ENCODE results near the gene BLCAP.

DNA sequence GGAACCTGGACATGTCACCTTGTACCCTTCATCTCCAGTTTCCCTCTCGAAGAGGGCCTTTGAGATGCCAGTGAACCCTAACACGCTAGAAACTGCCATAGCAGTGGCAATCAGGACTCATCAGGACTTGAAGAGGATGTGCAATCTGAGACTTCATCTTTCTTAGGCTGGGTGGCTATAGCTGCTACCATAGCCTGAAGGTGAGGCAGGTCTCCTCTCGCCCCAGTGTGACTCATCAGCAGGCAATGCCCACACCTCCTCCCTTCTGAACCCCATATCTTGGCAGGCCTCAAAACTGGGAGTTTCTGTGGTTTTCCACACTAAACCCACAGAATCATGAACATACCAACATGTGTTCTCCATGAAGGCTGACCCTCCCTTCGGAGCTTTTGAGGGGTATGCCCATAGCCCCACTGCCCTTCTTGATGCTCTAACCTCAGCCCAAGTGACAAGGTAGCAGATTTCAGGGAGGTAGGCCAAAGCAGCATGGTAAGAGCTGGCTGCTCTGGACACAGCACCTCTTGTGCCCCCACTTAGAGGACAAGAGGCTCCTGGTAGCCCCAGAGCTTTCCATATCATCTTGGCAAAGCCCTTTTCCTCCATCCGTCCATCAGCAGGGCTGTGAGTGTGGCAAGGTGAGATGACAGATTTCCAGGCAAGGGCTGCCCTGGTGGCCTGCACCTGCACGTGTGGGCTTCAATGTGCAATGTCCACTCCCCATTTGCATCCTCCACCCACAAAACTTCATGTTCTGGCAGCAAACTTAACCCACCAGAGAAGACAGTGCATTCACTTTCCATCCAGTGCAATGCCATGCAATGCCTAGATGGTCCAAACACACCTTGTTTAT, 2.6 kb downstream of the BLCAP start:
- TF ChIP-seq EZH2 (IDR thresholded peaks at IDR 0.05; ENCODE audit: low read depth) = no peak
- TF ChIP-seq, protein P1, sequence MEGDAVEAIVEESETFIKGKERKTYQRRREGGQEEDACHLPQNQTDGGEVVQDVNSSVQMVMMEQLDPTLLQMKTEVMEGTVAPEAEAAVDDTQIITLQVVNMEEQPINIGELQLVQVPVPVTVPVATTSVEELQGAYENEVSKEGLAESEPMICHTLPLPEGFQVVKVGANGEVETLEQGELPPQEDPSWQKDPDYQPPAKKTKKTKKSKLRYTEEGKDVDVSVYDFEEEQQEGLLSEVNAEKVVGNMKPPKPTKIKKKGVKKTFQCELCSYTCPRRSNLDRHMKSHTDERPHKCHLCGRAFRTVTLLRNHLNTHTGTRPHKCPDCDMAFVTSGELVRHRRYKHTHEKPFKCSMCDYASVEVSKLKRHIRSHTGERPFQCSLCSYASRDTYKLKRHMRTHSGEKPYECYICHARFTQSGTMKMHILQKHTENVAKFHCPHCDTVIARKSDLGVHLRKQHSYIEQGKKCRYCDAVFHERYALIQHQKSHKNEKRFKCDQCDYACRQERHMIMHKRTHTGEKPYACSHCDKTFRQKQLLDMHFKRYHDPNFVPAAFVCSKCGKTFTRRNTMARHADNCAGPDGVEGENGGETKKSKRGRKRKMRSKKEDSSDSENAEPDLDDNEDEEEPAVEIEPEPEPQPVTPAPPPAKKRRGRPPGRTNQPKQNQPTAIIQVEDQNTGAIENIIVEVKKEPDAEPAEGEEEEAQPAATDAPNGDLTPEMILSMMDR (conservative IDR thresholded peaks at IDR 0.05) = no peak

All from PC-9 (cell line).